Stimulated activated CD4-positive, alpha-beta T cell treated with anti-CD3 and anti-CD28 coated beads, Interleukin-12 subunit alpha, Interleukin-12 subunit beta, amount 100 ng/mL, for 24 hours (primary cell): ENCODE data around the gene UBASH3A.
"Not testable (repeated sequence)": the region's sequence is repeated elsewhere in the genome, so short reads cannot be mapped to it uniquely, and the experiment has no call there.

Experiments
- DNase-seq, 2 experiments: peaks; one replicate each; pipeline ENCODE4 v3.0.0-alpha.2; 2020; ENCODE audit warnings: low read depth in 2 of 2

Gene UBASH3A

GRCh38 chr21:42390193-42390592, 13.5 kb upstream of the UBASH3A start:
- no peak for DNase-seq

- no peak for DNase-seq
Observed at GRCh38 chr21:42390696-42391095, 13.0 kb upstream of the UBASH3A start.

- DNase-seq = no peak
Observed at GRCh38 chr21:42391297-42391696, 12.4 kb upstream of the UBASH3A start.

- DNase-seq = no peak
Observed at GRCh38 chr21:42392731-42393442, 10.8 kb upstream of the UBASH3A start.

GRCh38 chr21:42393443-42393950, 10.2 kb upstream of the UBASH3A start:
- no peak for DNase-seq

GRCh38 chr21:42395302-42395701, 8.4 kb upstream of the UBASH3A start:
- DNase-seq = no peak

GRCh38 chr21:42395905-42396651, 7.6 kb upstream of the UBASH3A start, which contains the start of gene TMPRSS3:
Gene TMPRSS3, minus strand, starts transcription at chr21:42396052. Its CDS starts 635 bp downstream, at chr21:42395417.
- no peak for DNase-seq

- DNase-seq = no peak
Observed at GRCh38 chr21:42396799-42397745, 6.6 kb upstream of the UBASH3A start.

- no peak for DNase-seq
Observed at GRCh38 chr21:42397746-42398394, 5.8 kb upstream of the UBASH3A start.

- no peak for DNase-seq
Observed at GRCh38 chr21:42398436-42399028, 5.2 kb upstream of the UBASH3A start.

- no peak for DNase-seq
Observed at GRCh38 chr21:42400525-42400924, 3.2 kb upstream of the UBASH3A start.

- no peak for DNase-seq
Observed at GRCh38 chr21:42401154-42401553, 2.5 kb upstream of the UBASH3A start.

GRCh38 chr21:42401820-42402251, 1.9 kb upstream of the UBASH3A start:
- no peak for DNase-seq

- no peak for DNase-seq
Observed at GRCh38 chr21:42404539-42404938, 837 bp downstream of the UBASH3A start.

GRCh38 chr21:42405064-42406013, 1.6 kb downstream of the UBASH3A start:
- DNase-seq = no peak

- DNase-seq = peak in 1 of 2 experiments; percentile 50
Observed at GRCh38 chr21:42406201-42406621, 2.5 kb downstream of the UBASH3A start.

- no peak for DNase-seq
Observed at GRCh38 chr21:42406866-42407265, 3.2 kb downstream of the UBASH3A start.

GRCh38 chr21:42407476-42407875, 3.8 kb downstream of the UBASH3A start:
- DNase-seq = no peak

GRCh38 chr21:42408718-42409117, 5.0 kb downstream of the UBASH3A start:
- not testable (repeated sequence) for DNase-seq

- no peak for DNase-seq
Observed at GRCh38 chr21:42409366-42409765, 5.7 kb downstream of the UBASH3A start.
